HepG2 (cell line): ENCODE data around the gene NLRP4. TPM values are rescaled to one million over a fixed set of nuclear protein-coding genes. Genes with fewer than 3 reads are reported as not detected.

Experiments used
- ATAC-seq: fragments of 200-7000 bp; cut with Tn5 transposase; 3 replicates; pipeline ENCODE4 v1.9.1; 2020; ENCODE audit warnings: mild to moderate bottlenecking, moderate library complexity
- BruUV-seq: library from RNA; stranded (reverse); fragments of 400-500 nt; replicated peaks from 2 replicates; lab custom pipeline; 2021; lab: Mats Ljungman, UMichigan
- CTCF ChIA-PET: fragments of 300-600 bp; formaldehyde crosslinking; extraction: SDS; loops from one replicate; lab custom pipeline; 2021; ENCODE audit warnings: low total read pairs, inconsistent platforms, low intra/inter-chr PET ratio; lab: Yijun Ruan, JAX
- POLR2A ChIA-PET: fragments of 350-600 bp; sonication (Branson Sonifier 250); formaldehyde crosslinking; loops from one replicate; lab custom pipeline; 2020; ENCODE audit warnings: antibody characterized with exemption, inconsistent platforms; lab: Yijun Ruan, JAX
- DNase-seq: peaks from one replicate; pipeline ENCODE4 v3.0.0-alpha.2; 2015; ENCODE audit warnings: low spot score
- FAIRE-seq: peaks from 3 replicates; lab custom pipeline; 2011; peaks lifted over from hg19 to GRCh38; lab: Jason Lieb, UNC
- H2AFZ ChIP-seq: one replicate; pipeline ENCODE4 v1.6.1; 2011; ENCODE audit warnings: low read length, inconsistent platforms
- H3K27ac ChIP-seq: fragments of 300-600 bp; 3 replicates; pipeline ENCODE4 v1.8.0; 2011; ENCODE audit warnings: mixed run types, mild to moderate bottlenecking, mixed read lengths, low read length, inconsistent platforms; ENCODE audit not compliant: insufficient read depth; ENCODE audit errors: extremely low read length
- H3K27me3 ChIP-seq, 2 experiments: fragments of 200-600 bp in 1 of 2; 2 replicates in 1 of 2; 3 replicates in 1 of 2; pipeline versions ENCODE4 v1.6.0 to v1.8.0; 2011; ENCODE audit warnings: low read length in 2 of 2, mild to moderate bottlenecking in 2 of 2, moderate library complexity in 2 of 2, inconsistent platforms in 1 of 2; ENCODE audit not compliant: insufficient read depth in 2 of 2, control insufficient read depth in 1 of 2
- H3K36me3 ChIP-seq, 2 experiments: fragments of 200-600 bp in 1 of 2; replicated peaks in 1 of 2; 2 replicates in 1 of 2; 3 replicates in 1 of 2; pipeline versions ENCODE4 v1.5.1 to v1.8.0; 2011; ENCODE audit warnings: low read length in 2 of 2, inconsistent platforms in 1 of 2; ENCODE audit not compliant: insufficient read depth in 2 of 2, control insufficient read depth in 1 of 2
- H3K4me1 ChIP-seq: 2 replicates; pipeline ENCODE4 v1.5.1; 2012; ENCODE audit warnings: low read length, inconsistent platforms; ENCODE audit not compliant: insufficient read depth
- H3K4me2 ChIP-seq: 2 replicates; pipeline ENCODE4 v1.6.0; 2011; ENCODE audit warnings: low read depth, low read length, inconsistent platforms
- H3K4me3 ChIP-seq, 3 experiments: fragments of 200-600 bp in 1 of 3; sonication (generic), shearing (Covaris generic) in 1 of 3; replicated peaks in 1 of 3; 2 replicates each; pipeline ENCODE4 v1.5.1; 2011 to 2016; ENCODE audit warnings: low read length in 3 of 3, inconsistent platforms in 2 of 3, low read depth in 2 of 3, mild to moderate bottlenecking in 2 of 3, control low read depth in 1 of 3, mixed read lengths in 1 of 3; ENCODE audit not compliant: insufficient read depth in 1 of 3
- H3K79me2 ChIP-seq: one replicate; pipeline ENCODE4 v1.6.1; 2011; ENCODE audit warnings: low read length, inconsistent platforms; ENCODE audit not compliant: insufficient read depth
- H3K9ac ChIP-seq: 2 replicates; pipeline ENCODE4 v1.6.0; 2011; ENCODE audit warnings: mild to moderate bottlenecking, low read depth, low read length, inconsistent platforms; ENCODE audit not compliant: insufficient read depth
- H3K9me3 ChIP-seq: 2 replicates; pipeline ENCODE4 v1.5.1; 2012; ENCODE audit warnings: mild to moderate bottlenecking, low read length
- H4K20me1 ChIP-seq: 2 replicates; pipeline ENCODE4 v1.6.0; 2011; ENCODE audit warnings: inconsistent platforms, mild to moderate bottlenecking, low read length, moderate library complexity; ENCODE audit not compliant: insufficient read depth
- IKZF4 ChIP-seq: sonication (generic); formaldehyde crosslinking; IDR thresholded peaks from 2 replicates; pipeline ENCODE4 v1.5.1; 2020; ENCODE audit warnings: borderline replicate concordance, mild to moderate bottlenecking, low read depth, missing genetic modification reagents; ENCODE audit errors: not compliant biosample characterization
- SIN3A ChIP-seq: IDR thresholded peaks from 2 replicates; pipeline ENCODE4 v1.6.1; 2011; ENCODE audit warnings: low read depth, mild to moderate bottlenecking, control low read depth, low read length, borderline replicate concordance
- TOE1 ChIP-seq: sonication (generic); formaldehyde crosslinking; IDR thresholded peaks from 2 replicates; pipeline ENCODE4 v1.4.0; 2020; ENCODE audit warnings: mild to moderate bottlenecking, missing genetic modification reagents
- ZBTB7A ChIP-seq: sonication (generic); formaldehyde crosslinking; IDR thresholded peaks from 2 replicates; pipeline ENCODE4 v1.8.0; 2022; ENCODE audit warnings: mild to moderate bottlenecking, missing genetic modification reagents
- ZFP36 ChIP-seq: fragments of 150-350 bp; IDR thresholded peaks from 2 replicates; pipeline ENCODE4 v1.6.1; 2018; ENCODE audit warnings: borderline replicate concordance, low read length, low read depth; ENCODE audit not compliant: partially characterized antibody
- ZNF619 ChIP-seq: sonication (generic); formaldehyde crosslinking; IDR thresholded peaks from 2 replicates; pipeline ENCODE4 v1.4.0; 2020; ENCODE audit warnings: mild to moderate bottlenecking, missing genetic modification reagents
- ZSCAN29 ChIP-seq: sonication (generic); formaldehyde crosslinking; conservative IDR thresholded peaks from 2 replicates; pipeline ENCODE4 v1.4.0; 2020; ENCODE audit warnings: mild to moderate bottlenecking, missing genetic modification reagents
- WGBS: methylation state at CpG from one replicate; pipeline ENCODE4 v1.1.6; 2017; ENCODE audit warnings: low lambda C conversion rate; 5-methylcytosine and 5-hydroxymethylcytosine counted together
- in situ Hi-C: cut with HindIII; loops from 2 replicates; pipeline ENCODE4 v1.10.0; 2017; ENCODE audit warnings: low pct_unique_long_range_greater_than_20kb; ENCODE audit not compliant: extremely low pct_ligation_motif_present
- intact Hi-C: fragments of 100-400 bp; cut with micrococcal nuclease; formaldehyde crosslinking; loops from one replicate; pipeline ENCODE4 v1.10.0; 2022; ENCODE audit not compliant: unreplicated experiment
- polyA plus RNA-seq, 8 experiments: library from polyadenylated mRNA; depleted of rRNA in 3 of 8; stranded (reverse) in 7 of 8; unstranded in 1 of 8; fragments of >200 nt; fragmentation: Illumina TruSeq in 4 of 8; extraction: Trizol in 4 of 8; gene quantifications; 2 replicates each; pipeline versions ENCODE4 v1.2.1 to v1.2.3, GENCODE V29; 2011 to 2016; ENCODE audit warnings: low read depth in 4 of 8, missing spikeins in 1 of 8, mixed read lengths in 1 of 8; ENCODE audit not compliant: insufficient read depth in 1 of 8
- total RNA-seq, 5 experiments: library from RNA; depleted of rRNA; stranded (reverse); fragments of >200 nt; fragmentation: Illumina TruSeq; extraction: Trizol; gene quantifications; 2 replicates each; pipeline ENCODE4 v1.2.3, GENCODE V29; 2016; ENCODE audit warnings: low read depth in 1 of 5
- TF ChIP-seq, protein P1 (sequence below): sonication (generic); formaldehyde crosslinking; IDR thresholded peaks from 2 replicates; pipeline ENCODE4 v1.4.0; 2020; ENCODE audit warnings: mild to moderate bottlenecking, missing genetic modification reagents
- TF ChIP-seq, protein P2 (sequence below): sonication (generic); formaldehyde crosslinking; IDR thresholded peaks from 2 replicates; pipeline ENCODE4 v1.8.1; 2023; ENCODE audit warnings: mild to moderate bottlenecking, moderate library complexity, missing genetic modification reagents

Gene NLRP4
- total and polyA plus RNA-seq, 2 of the 13 experiments (the other 11 are each of a cell fraction or from before 2014, with no cell fraction given) = not detected

DNA sequence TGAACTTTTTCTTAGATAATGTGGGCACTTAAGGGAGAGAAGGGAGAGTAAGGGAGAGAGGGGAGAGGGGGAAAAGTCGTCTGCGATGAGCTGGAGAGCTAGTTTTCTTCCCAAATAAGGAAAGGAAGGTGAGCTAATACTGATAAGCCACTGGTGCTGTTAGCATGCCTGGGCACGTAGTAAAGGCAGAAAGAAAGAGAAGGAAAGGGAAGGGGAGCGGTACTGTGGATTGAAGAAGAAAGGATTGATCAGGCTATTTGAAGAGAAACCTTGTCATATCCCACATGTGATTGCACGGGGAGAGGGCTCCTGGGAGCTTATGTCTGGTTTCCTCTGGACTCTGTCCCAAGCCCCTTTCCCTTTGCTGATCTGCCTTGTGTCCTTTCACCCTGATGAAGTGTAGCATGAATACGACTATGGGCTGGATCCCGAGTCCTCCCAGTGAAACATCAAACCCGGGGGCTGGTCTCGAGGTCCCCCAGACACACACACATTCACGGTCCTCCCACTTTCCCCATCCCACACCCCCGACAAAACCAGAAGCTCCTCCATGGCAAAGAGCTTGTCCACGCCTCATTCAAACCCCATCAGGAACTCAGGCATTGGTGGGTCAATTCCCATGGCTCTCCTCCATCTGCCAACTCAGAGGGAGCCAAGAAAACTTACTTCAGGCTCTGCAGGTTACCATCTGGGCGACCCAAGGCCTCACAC lies 65.2 kb downstream of the NLRP4 start (continued):
- no peak for TF ChIP-seq SIN3A
- no peak for TF ChIP-seq IKZF4 (CRISPR knock-in tag)
- TF ChIP-seq ZFP36 = no peak
- TF ChIP-seq, protein P1, sequence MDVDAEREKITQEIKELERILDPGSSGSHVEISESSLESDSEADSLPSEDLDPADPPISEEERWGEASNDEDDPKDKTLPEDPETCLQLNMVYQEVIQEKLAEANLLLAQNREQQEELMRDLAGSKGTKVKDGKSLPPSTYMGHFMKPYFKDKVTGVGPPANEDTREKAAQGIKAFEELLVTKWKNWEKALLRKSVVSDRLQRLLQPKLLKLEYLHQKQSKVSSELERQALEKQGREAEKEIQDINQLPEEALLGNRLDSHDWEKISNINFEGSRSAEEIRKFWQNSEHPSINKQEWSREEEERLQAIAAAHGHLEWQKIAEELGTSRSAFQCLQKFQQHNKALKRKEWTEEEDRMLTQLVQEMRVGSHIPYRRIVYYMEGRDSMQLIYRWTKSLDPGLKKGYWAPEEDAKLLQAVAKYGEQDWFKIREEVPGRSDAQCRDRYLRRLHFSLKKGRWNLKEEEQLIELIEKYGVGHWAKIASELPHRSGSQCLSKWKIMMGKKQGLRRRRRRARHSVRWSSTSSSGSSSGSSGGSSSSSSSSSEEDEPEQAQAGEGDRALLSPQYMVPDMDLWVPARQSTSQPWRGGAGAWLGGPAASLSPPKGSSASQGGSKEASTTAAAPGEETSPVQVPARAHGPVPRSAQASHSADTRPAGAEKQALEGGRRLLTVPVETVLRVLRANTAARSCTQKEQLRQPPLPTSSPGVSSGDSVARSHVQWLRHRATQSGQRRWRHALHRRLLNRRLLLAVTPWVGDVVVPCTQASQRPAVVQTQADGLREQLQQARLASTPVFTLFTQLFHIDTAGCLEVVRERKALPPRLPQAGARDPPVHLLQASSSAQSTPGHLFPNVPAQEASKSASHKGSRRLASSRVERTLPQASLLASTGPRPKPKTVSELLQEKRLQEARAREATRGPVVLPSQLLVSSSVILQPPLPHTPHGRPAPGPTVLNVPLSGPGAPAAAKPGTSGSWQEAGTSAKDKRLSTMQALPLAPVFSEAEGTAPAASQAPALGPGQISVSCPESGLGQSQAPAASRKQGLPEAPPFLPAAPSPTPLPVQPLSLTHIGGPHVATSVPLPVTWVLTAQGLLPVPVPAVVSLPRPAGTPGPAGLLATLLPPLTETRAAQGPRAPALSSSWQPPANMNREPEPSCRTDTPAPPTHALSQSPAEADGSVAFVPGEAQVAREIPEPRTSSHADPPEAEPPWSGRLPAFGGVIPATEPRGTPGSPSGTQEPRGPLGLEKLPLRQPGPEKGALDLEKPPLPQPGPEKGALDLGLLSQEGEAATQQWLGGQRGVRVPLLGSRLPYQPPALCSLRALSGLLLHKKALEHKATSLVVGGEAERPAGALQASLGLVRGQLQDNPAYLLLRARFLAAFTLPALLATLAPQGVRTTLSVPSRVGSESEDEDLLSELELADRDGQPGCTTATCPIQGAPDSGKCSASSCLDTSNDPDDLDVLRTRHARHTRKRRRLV (CRISPR knock-in tag) = no peak
- no peak for TF ChIP-seq ZSCAN29 (CRISPR knock-in tag)

DNA sequence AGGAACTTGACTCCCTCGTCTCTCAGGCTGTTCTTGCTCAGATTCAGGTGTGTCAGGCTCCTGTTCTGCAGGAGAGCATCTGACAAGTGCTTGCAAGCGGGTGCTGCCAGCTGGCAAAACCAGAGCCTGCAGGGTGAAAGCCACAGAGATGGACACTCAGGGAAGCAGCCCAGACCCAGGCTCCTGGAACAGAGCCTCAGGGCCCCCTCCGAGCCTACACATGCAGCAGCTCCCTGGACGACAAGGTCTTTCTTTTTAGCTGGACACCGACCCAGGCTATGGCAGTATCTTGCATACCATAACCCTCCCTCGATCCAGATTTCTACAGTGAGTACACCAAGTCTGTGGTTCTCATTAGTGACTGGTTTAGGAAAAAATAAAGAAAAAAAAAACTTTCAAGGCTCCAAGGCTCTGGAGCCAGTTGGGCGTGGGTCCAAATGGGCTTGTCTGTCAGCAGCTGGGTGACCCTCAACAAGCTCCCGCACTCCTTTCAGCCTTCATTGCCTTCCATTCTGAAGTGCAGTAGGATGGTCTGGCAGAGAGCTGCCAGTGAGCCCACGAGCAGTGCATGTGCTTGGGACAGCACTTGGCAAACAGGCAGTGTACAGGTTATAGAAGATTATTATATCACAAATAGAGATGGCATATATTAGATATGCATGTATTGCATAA lies 65.9 kb downstream of the NLRP4 start:
- H3K9me3 ChIP-seq = no peaks in the 10 kb centered on the region
- no TSS peak for BruUV-seq
- DNase-seq = no peak
- H3K36me3 ChIP-seq = no peaks in the 10 kb centered on the region
- H3K4me2 ChIP-seq = no peak overlapping the region
- no peaks in the 10 kb centered on the region for H3K79me2 ChIP-seq
- POLR2A ChIA-PET = no interaction called here
- H3K4me3 ChIP-seq = no peak overlapping the region
- ATAC-seq = no peak
- no peak overlapping the region for H3K27ac ChIP-seq
- in situ Hi-C loops = no loop called here
- peaks cover 0 to 10% of the 10 kb centered on the region in 2 experiments; a peak in 2 of 5 replicates for H3K27me3 ChIP-seq
- no peak for FAIRE-seq
- no peaks in the 10 kb centered on the region for H4K20me1 ChIP-seq
- H3K9ac ChIP-seq = no peak overlapping the region
- intact Hi-C loops = no loop called here
- 23% methylated on average over 7 of the region's 9 CpGs for WGBS
- H3K4me1 ChIP-seq = no peaks in the 10 kb centered on the region
- H2AFZ ChIP-seq = no peak overlapping the region
- CTCF ChIA-PET = no interaction called here
- TF ChIP-seq ZBTB7A (CRISPR knock-in tag) = no peak
- no peak for TF ChIP-seq ZNF619 (CRISPR knock-in tag)
- no peak for TF ChIP-seq TOE1 (CRISPR knock-in tag)
- TF ChIP-seq, protein P2, sequence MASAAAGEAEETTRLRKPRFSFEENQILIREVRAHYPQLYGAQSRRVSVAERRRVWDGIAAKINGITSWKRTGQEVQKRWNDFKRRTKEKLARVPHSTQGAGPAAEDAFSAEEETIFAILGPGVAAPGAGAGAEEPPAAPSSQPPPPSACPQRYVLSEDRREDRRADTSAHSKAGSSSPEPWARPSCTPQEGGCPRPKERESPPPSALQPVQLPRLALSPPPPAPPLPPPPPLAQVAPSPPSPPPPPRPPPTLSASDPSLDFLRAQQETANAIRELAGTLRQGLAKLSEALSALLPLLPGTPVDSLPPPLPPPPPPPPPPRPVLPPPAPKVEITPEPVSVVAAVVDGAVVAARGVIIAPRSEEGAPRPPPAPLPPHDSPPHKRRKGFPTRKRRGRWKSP = no peak
- TF ChIP-seq, protein P1 (CRISPR knock-in tag) = no peak
